ENCODE results near the gene INS.

Gene INS

GRCh38 chr11:2160736-2161259 lies at the start of gene INS:
Gene INS, minus strand, starts transcription at chr11:2161209. Its CDS starts 238 bp downstream, at chr11:2160971.
- no peak within 1 kb of the TSS for H3K4me3 ChIP-seq (replicated peaks; ENCODE audit: low read depth, low read length)
- DNase-seq (ENCODE audit: low read depth): no peak
- TF ChIP-seq CTCF (IDR thresholded peaks at IDR 0.05; ENCODE audit: low read length, missing control alignments): no peak

- TF ChIP-seq CTCF (IDR thresholded peaks at IDR 0.05; ENCODE audit: low read length, missing control alignments): no peak
- no peak for DNase-seq (ENCODE audit: low read depth)
- no peak overlapping the region for H3K4me3 ChIP-seq (replicated peaks; ENCODE audit: low read depth, low read length)
Observed at GRCh38 chr11:2210366-2211112, 49.5 kb upstream of the INS start.

- no peak overlapping the region for H3K4me3 ChIP-seq (replicated peaks; ENCODE audit: low read depth, low read length)
- DNase-seq (ENCODE audit: low read depth): no peak
- TF ChIP-seq CTCF (IDR thresholded peaks at IDR 0.05; ENCODE audit: low read length, missing control alignments): no peak
Observed at GRCh38 chr11:2209900-2210321, 48.9 kb upstream of the INS start.

GRCh38 chr11:2209370-2209801 lies 48.4 kb upstream of the INS start:
- H3K4me3 ChIP-seq (replicated peaks; ENCODE audit: low read depth, low read length): no peak overlapping the region
- no peak for TF ChIP-seq CTCF (IDR thresholded peaks at IDR 0.05; ENCODE audit: low read length, missing control alignments)
- no peak for DNase-seq (ENCODE audit: low read depth)

- TF ChIP-seq CTCF (IDR thresholded peaks at IDR 0.05; ENCODE audit: low read length, missing control alignments): no peak
- DNase-seq (ENCODE audit: low read depth): no peak
- no peak overlapping the region for H3K4me3 ChIP-seq (replicated peaks; ENCODE audit: low read depth, low read length)
Observed at GRCh38 chr11:2208691-2209369, 47.8 kb upstream of the INS start.

GRCh38 chr11:2207773-2208621 lies 47.0 kb upstream of the INS start:
- H3K4me3 ChIP-seq (replicated peaks; ENCODE audit: low read depth, low read length): no peak overlapping the region
- TF ChIP-seq CTCF (IDR thresholded peaks at IDR 0.05; ENCODE audit: low read length, missing control alignments): no peak
- no peak for DNase-seq (ENCODE audit: low read depth)

Data from fibroblast of pulmonary artery (primary cell).